K562 (cell line): ENCODE results near the gene MAP3K12. TPM values are rescaled to one million over a fixed set of nuclear protein-coding genes. Genes with fewer than 3 reads are reported as not detected.

ENCODE experiments used
- CCAR2 ChIP-seq: fragments of 200-400 bp; formaldehyde crosslinking; IDR thresholded peaks from 2 replicates; pipeline ENCODE4 v1.6.1; 2017; ENCODE audit warnings: mild to moderate bottlenecking, low read depth, low read length
- GTF2F1 ChIP-seq: IDR thresholded peaks from 2 replicates; pipeline ENCODE4 v1.6.1; 2011; ENCODE audit warnings: low read depth, low read length, improper control_type of control experiment
- HNRNPL ChIP-seq: fragments of 200-400 bp; formaldehyde crosslinking; IDR thresholded peaks from 2 replicates; pipeline ENCODE4 v1.6.1; 2017; ENCODE audit warnings: low read depth, mild to moderate bottlenecking, low read length
- HNRNPUL1 ChIP-seq: fragments of 200-400 bp; formaldehyde crosslinking; IDR thresholded peaks from 2 replicates; pipeline ENCODE4 v1.6.1; 2017; ENCODE audit warnings: low read length
- KDM1A ChIP-seq, 2 experiments: fragments of 450-650 bp; IDR thresholded peaks; 2 replicates each; pipeline ENCODE4 v1.6.1; 2016; ENCODE audit warnings: mild to moderate bottlenecking in 2 of 2
- KLF13 ChIP-seq: fragments of 450-650 bp; IDR thresholded peaks from 2 replicates; pipeline ENCODE4 v1.6.1; 2016; ENCODE audit warnings: missing genetic modification characterization, low read depth, mild to moderate bottlenecking, missing compliant biosample characterization, moderate library complexity, borderline replicate concordance
- LARP7 ChIP-seq: fragments of 450-650 bp; IDR thresholded peaks from 2 replicates; pipeline ENCODE4 v1.6.1; 2016
- NEUROD1 ChIP-seq: fragments of 150-350 bp; IDR thresholded peaks from 2 replicates; pipeline ENCODE4 v1.6.1; 2014; ENCODE audit warnings: borderline replicate concordance, low read length, low read depth; ENCODE audit not compliant: partially characterized antibody
- PTTG1 ChIP-seq: fragments of 450-650 bp; IDR thresholded peaks from 2 replicates; pipeline ENCODE4 v1.6.1; 2016; ENCODE audit warnings: low read depth, mild to moderate bottlenecking, missing genetic modification characterization, missing compliant biosample characterization
- SLC30A9 ChIP-seq: fragments of 250-450 bp; sonication (Bioruptor Pico); IDR thresholded peaks from 2 replicates; pipeline ENCODE4 v1.8.0; 2022; ENCODE audit warnings: mild to moderate bottlenecking, moderate library complexity
- TAF15 ChIP-seq: fragments of 200-400 bp; formaldehyde crosslinking; IDR thresholded peaks from 2 replicates; pipeline ENCODE4 v1.6.1; 2017; ENCODE audit warnings: mild to moderate bottlenecking, low read depth, low read length, moderate library complexity
- ZC3H11A ChIP-seq: IDR thresholded peaks from 2 replicates; pipeline ENCODE4 v1.6.1; 2012; ENCODE audit warnings: low read depth, low read length, improper control_type of control experiment
- ZKSCAN3 ChIP-seq: fragments of 250-450 bp; sonication (Bioruptor Pico); IDR thresholded peaks from 2 replicates; pipeline ENCODE4 v1.4.0; 2020
- ZNF695 ChIP-seq: fragments of 450-650 bp; formaldehyde crosslinking; IDR thresholded peaks from 2 replicates; pipeline ENCODE4 v1.4.0; 2020; ENCODE audit warnings: mild to moderate bottlenecking, moderate library complexity
- polyA plus RNA-seq, 8 experiments: library from polyadenylated mRNA; depleted of rRNA in 4 of 8; stranded (reverse) in 5 of 8; unstranded in 3 of 8; fragments of >200 nt; fragmentation: Nextera tagmentation in 2 of 8; fragmentation: Illumina TruSeq in 1 of 8; extraction: Ambion mirVana in 2 of 8; extraction: Trizol in 1 of 8; gene quantifications; 2 replicates each; pipeline versions ENCODE4 v1.2.1 to v1.2.3, GENCODE V29; 2011 to 2014; ENCODE audit warnings: inconsistent platforms in 1 of 8, missing spikeins in 1 of 8
- total RNA-seq, 7 experiments: library from RNA; depleted of rRNA in 6 of 7; stranded (reverse); fragments of >200 nt in 6 of 7; fragmentation: Illumina TruSeq in 2 of 7; extraction: Trizol in 2 of 7; gene quantifications; 2 replicates each; pipeline versions ENCODE4 v1.2.1 to v1.2.3, GENCODE V29; 2011 to 2021; ENCODE audit warnings: low replicate concordance in 1 of 7
- TF ChIP-seq, protein P1 (sequence below): sonication (generic); formaldehyde crosslinking; IDR thresholded peaks from 2 replicates; pipeline ENCODE4 v1.8.0; 2022; ENCODE audit warnings: missing genetic modification reagents, mild to moderate bottlenecking, moderate library complexity, borderline replicate concordance
- TF ChIP-seq, protein P2 (sequence below): fragments of 450-650 bp; IDR thresholded peaks from 2 replicates; pipeline ENCODE4 v1.6.1; 2016; ENCODE audit warnings: mild to moderate bottlenecking
- TF ChIP-seq, protein P3 (sequence below): sonication (generic); formaldehyde crosslinking; IDR thresholded peaks from 2 replicates; pipeline ENCODE4 v1.8.1; 2022; ENCODE audit warnings: missing genetic modification reagents
- TF ChIP-seq, protein P4 (sequence below): fragments of 200-400 bp; formaldehyde crosslinking; IDR thresholded peaks from 2 replicates; pipeline ENCODE4 v1.6.1; 2017; ENCODE audit warnings: mild to moderate bottlenecking, low read depth, low read length, moderate library complexity
- TF ChIP-seq, protein P5 (sequence below): IDR thresholded peaks from 3 replicates; pipeline ENCODE4 v1.6.1; 2011; ENCODE audit warnings: borderline replicate concordance, mild to moderate bottlenecking; ENCODE audit not compliant: insufficient read length, insufficient read depth

The MAP3K12 gene
- total and polyA plus RNA-seq, 9 of the 15 experiments (the other 6 are each of a cell fraction or from before 2014, with no cell fraction given): 0.10 to 2.4 (median 1.6) TPM

DNA sequence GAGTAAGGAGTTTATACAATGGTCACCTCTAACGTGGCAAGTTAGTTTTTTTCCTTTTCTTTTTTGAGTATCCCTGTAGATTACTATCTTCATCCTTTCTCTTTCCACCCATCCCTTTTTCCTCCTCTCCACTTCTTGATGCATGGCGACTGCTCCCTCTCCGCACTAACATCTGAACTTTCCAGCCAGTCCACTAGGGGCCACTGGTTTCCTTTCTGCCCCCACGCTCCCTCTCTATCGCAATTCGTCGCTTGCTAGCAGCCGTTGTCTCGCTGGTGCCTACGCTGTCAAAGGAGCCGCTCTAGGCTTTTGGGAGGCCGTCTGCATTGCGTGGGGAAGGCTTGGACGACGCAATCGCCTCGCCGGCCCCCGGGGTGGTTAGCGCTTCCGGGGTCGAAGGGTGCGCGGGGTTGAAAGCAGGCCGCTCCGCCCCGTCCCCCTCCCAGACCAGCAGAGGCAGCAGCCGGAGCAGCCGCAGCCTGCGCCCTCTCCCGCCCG, 47.5 kb downstream of the MAP3K12 start, which contains the start of gene PCBP2 (continued):
- TF ChIP-seq HNRNPUL1: no peak
- TF ChIP-seq NEUROD1: peak; percentile 69
- TF ChIP-seq SLC30A9: no peak
- TF ChIP-seq CCAR2: no peak
- peak; percentile 61; the same call in 1 of the 2 replicates for TF ChIP-seq KLF13
- no peak for TF ChIP-seq ZKSCAN3
- no peak for TF ChIP-seq TAF15
- TF ChIP-seq, protein P1, sequence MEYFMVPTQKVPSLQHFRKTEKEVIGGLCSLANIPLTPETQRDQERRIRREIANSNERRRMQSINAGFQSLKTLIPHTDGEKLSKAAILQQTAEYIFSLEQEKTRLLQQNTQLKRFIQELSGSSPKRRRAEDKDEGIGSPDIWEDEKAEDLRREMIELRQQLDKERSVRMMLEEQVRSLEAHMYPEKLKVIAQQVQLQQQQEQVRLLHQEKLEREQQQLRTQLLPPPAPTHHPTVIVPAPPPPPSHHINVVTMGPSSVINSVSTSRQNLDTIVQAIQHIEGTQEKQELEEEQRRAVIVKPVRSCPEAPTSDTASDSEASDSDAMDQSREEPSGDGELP (CRISPR knock-in tag): peak; percentile 91
- TF ChIP-seq, protein P2, sequence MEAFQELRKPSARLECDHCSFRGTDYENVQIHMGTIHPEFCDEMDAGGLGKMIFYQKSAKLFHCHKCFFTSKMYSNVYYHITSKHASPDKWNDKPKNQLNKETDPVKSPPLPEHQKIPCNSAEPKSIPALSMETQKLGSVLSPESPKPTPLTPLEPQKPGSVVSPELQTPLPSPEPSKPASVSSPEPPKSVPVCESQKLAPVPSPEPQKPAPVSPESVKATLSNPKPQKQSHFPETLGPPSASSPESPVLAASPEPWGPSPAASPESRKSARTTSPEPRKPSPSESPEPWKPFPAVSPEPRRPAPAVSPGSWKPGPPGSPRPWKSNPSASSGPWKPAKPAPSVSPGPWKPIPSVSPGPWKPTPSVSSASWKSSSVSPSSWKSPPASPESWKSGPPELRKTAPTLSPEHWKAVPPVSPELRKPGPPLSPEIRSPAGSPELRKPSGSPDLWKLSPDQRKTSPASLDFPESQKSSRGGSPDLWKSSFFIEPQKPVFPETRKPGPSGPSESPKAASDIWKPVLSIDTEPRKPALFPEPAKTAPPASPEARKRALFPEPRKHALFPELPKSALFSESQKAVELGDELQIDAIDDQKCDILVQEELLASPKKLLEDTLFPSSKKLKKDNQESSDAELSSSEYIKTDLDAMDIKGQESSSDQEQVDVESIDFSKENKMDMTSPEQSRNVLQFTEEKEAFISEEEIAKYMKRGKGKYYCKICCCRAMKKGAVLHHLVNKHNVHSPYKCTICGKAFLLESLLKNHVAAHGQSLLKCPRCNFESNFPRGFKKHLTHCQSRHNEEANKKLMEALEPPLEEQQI: no peak
- peak; percentile 90 for TF ChIP-seq GTF2F1
- TF ChIP-seq, protein P3, sequence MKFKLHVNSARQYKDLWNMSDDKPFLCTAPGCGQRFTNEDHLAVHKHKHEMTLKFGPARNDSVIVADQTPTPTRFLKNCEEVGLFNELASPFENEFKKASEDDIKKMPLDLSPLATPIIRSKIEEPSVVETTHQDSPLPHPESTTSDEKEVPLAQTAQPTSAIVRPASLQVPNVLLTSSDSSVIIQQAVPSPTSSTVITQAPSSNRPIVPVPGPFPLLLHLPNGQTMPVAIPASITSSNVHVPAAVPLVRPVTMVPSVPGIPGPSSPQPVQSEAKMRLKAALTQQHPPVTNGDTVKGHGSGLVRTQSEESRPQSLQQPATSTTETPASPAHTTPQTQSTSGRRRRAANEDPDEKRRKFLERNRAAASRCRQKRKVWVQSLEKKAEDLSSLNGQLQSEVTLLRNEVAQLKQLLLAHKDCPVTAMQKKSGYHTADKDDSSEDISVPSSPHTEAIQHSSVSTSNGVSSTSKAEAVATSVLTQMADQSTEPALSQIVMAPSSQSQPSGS (CRISPR knock-in tag): no peak
- TF ChIP-seq, protein P4, sequence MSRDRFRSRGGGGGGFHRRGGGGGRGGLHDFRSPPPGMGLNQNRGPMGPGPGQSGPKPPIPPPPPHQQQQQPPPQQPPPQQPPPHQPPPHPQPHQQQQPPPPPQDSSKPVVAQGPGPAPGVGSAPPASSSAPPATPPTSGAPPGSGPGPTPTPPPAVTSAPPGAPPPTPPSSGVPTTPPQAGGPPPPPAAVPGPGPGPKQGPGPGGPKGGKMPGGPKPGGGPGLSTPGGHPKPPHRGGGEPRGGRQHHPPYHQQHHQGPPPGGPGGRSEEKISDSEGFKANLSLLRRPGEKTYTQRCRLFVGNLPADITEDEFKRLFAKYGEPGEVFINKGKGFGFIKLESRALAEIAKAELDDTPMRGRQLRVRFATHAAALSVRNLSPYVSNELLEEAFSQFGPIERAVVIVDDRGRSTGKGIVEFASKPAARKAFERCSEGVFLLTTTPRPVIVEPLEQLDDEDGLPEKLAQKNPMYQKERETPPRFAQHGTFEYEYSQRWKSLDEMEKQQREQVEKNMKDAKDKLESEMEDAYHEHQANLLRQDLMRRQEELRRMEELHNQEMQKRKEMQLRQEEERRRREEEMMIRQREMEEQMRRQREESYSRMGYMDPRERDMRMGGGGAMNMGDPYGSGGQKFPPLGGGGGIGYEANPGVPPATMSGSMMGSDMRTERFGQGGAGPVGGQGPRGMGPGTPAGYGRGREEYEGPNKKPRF: no peak
- TF ChIP-seq ZC3H11A: no peak
- 0 out of 2 replicates have a peak, but pooled peaks have one; percentile 74 for TF ChIP-seq LARP7
- no peak for TF ChIP-seq ZNF695
- no peak; the same call in 1 of the 2 replicates for TF ChIP-seq HNRNPL
- TF ChIP-seq KDM1A (IDR thresholded peaks at IDR 0.05): peak in 1 of 2 experiments; percentile 69; a peak in 3 of 4 replicates
- TF ChIP-seq PTTG1: no peak
- TF ChIP-seq, protein P5, sequence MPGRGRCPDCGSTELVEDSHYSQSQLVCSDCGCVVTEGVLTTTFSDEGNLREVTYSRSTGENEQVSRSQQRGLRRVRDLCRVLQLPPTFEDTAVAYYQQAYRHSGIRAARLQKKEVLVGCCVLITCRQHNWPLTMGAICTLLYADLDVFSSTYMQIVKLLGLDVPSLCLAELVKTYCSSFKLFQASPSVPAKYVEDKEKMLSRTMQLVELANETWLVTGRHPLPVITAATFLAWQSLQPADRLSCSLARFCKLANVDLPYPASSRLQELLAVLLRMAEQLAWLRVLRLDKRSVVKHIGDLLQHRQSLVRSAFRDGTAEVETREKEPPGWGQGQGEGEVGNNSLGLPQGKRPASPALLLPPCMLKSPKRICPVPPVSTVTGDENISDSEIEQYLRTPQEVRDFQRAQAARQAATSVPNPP: no peak
